Muscle of leg (tissue), 11 donors: ENCODE results near the gene SSR4. TPM values are rescaled to one million over a fixed set of nuclear protein-coding genes. Genes with fewer than 3 reads are reported as not detected.

Source experiments
- DNase-seq: peaks from one replicate; pipeline ENCODE4 v3.0.0; 2013
- H3K27ac ChIP-seq: one replicate; pipeline ENCODE4 v1.5.1; 2013; ENCODE audit warnings: mild to moderate bottlenecking, low read length, control low read depth
- H3K27me3 ChIP-seq: one replicate; pipeline ENCODE4 v1.6.1; 2013; ENCODE audit warnings: low read length; ENCODE audit not compliant: control insufficient read depth, insufficient read depth
- H3K36me3 ChIP-seq: one replicate; pipeline ENCODE4 v1.6.1; 2013; ENCODE audit warnings: low read length; ENCODE audit not compliant: control insufficient read depth, insufficient read depth
- H3K4me1 ChIP-seq: one replicate; pipeline ENCODE4 v1.6.1; 2013; ENCODE audit warnings: low read length; ENCODE audit not compliant: control insufficient read depth, insufficient read depth
- H3K4me3 ChIP-seq: one replicate; pipeline ENCODE4 v1.5.1; 2013; ENCODE audit warnings: low read length, control low read depth
- H3K9me3 ChIP-seq: replicated peaks from 2 replicates; pipeline ENCODE4 v1.6.1; 2013; ENCODE audit warnings: low read depth, low read length; ENCODE audit not compliant: control insufficient read depth
- WGBS: methylation state at CpG from one replicate; pipeline ENCODE4 v1.1.5; 2013; ENCODE audit warnings: missing lambda C conversion rate; ENCODE audit not compliant: insufficient coverage; 5-methylcytosine and 5-hydroxymethylcytosine counted together
- polyA plus RNA-seq, 8 donors: library from polyadenylated mRNA; unstranded; fragments of 120-200 nt; gene quantifications; one replicate each; pipeline versions ENCODE4 v1.2.1 to v1.2.3, GENCODE V29; 2013; ENCODE audit warnings: inconsistent platforms in 1 of 8, low replicate concordance in 1 of 8; ENCODE audit not compliant: insufficient read length in 8 of 8, insufficient read depth in 1 of 8
- total RNA-seq: library from RNA; stranded (reverse); fragments of 120-200 nt; gene quantifications from one replicate; pipeline ENCODE4 v1.2.4, GENCODE V29; 2013

The SSR4 gene
- total and polyA plus RNA-seq, 9 donors = 95.6 to 188 (median 136) TPM

- no peak for DNase-seq
- H3K36me3 ChIP-seq = no peaks in the 10 kb centered on the region
- H3K4me3 ChIP-seq = no peak overlapping the region
- H3K4me1 ChIP-seq = peaks cover 3% of the 10 kb centered on the region
- 87% methylated on average over 30 of the region's 37 CpGs for WGBS
- H3K9me3 ChIP-seq = no peaks in the 10 kb centered on the region
- H3K27ac ChIP-seq = no peak overlapping the region
- peaks cover 6% of the 10 kb centered on the region for H3K27me3 ChIP-seq
Observed at GRCh38 chrX:153774576-153775292, 19.7 kb upstream of the SSR4 start.

GRCh38 chrX:153775293-153776119, 19.0 kb upstream of the SSR4 start:
- WGBS = 91% methylated on average over 41 of the region's 42 CpGs

GRCh38 chrX:153776120-153776599, 18.3 kb upstream of the SSR4 start:
- DNase-seq = no peak
- Histone ChIP-seq H3K27me3 (peaks cover 6% of the 10 kb centered on the region), H3K4me1 (peaks cover 15% of the 10 kb centered on the region), H3K9me3 (no peaks in the 10 kb centered on the region), H3K4me3 (no peak overlapping the region), H3K27ac (no peak overlapping the region), H3K36me3 (no peaks in the 10 kb centered on the region)
- 100% methylated on average over 5 of the region's 20 CpGs for WGBS

More at GRCh38 chrX:153775293-153776119, 19.0 kb upstream of the SSR4 start:
- Histone ChIP-seq H3K27me3 (peaks cover 6% of the 10 kb centered on the region), H3K4me3 (no peak overlapping the region), H3K9me3 (no peaks in the 10 kb centered on the region), H3K27ac (no peak overlapping the region), H3K4me1 (peaks cover 11% of the 10 kb centered on the region), H3K36me3 (no peaks in the 10 kb centered on the region)
- no peak for DNase-seq

- no peak for DNase-seq
Observed at GRCh38 chrX:153776611-153777045, 17.8 kb upstream of the SSR4 start.

GRCh38 chrX:153777261-153778090, 17.0 kb upstream of the SSR4 start:
- no peak for DNase-seq
- H3K27ac ChIP-seq = no peak overlapping the region
- peaks cover 27% of the 10 kb centered on the region for H3K4me1 ChIP-seq
- no peaks in the 10 kb centered on the region for H3K36me3 ChIP-seq
- WGBS = 86% methylated on average over 27 of the region's 34 CpGs
- H3K27me3 ChIP-seq = peaks cover 6% of the 10 kb centered on the region
- no peaks in the 10 kb centered on the region for H3K9me3 ChIP-seq
- no peak overlapping the region for H3K4me3 ChIP-seq

More at GRCh38 chrX:153776611-153777045, 17.8 kb upstream of the SSR4 start:
- Histone ChIP-seq H3K36me3 (no peaks in the 10 kb centered on the region), H3K4me1 (peaks cover 20% of the 10 kb centered on the region), H3K27me3 (peaks cover 6% of the 10 kb centered on the region), H3K27ac (no peak overlapping the region), H3K9me3 (no peaks in the 10 kb centered on the region), H3K4me3 (no peak overlapping the region)
- WGBS = 89% methylated on average over 9 of the region's 22 CpGs

GRCh38 chrX:153778181-153778580, 16.3 kb upstream of the SSR4 start:
- peaks cover 34% of the 10 kb centered on the region for H3K4me1 ChIP-seq
- H3K27me3 ChIP-seq = peaks cover 6% of the 10 kb centered on the region
- no peak overlapping the region for H3K27ac ChIP-seq
- no peaks in the 10 kb centered on the region for H3K9me3 ChIP-seq
- H3K36me3 ChIP-seq = peaks cover under 1% of the 10 kb centered on the region
- DNase-seq = no peak
- H3K4me3 ChIP-seq = no peak overlapping the region
- 73% methylated on average over 15 of the region's 17 CpGs for WGBS

- DNase-seq = no peak
- peaks cover 36% of the 10 kb centered on the region for H3K4me1 ChIP-seq
- 78% methylated on average over 16 of the region's 16 CpGs for WGBS
- no peaks in the 10 kb centered on the region for H3K9me3 ChIP-seq
- no peak overlapping the region for H3K27ac ChIP-seq
- peaks cover 4% of the 10 kb centered on the region for H3K36me3 ChIP-seq
- peaks cover 6% of the 10 kb centered on the region for H3K27me3 ChIP-seq
- no peak overlapping the region for H3K4me3 ChIP-seq
Observed at GRCh38 chrX:153778684-153779101, 15.8 kb upstream of the SSR4 start.

GRCh38 chrX:153779891-153780677, 14.4 kb upstream of the SSR4 start:
- H3K27ac ChIP-seq = peak overlapping the region; percentile 67
- H3K4me3 ChIP-seq = no peak overlapping the region

GRCh38 chrX:153780678-153781427, 13.6 kb upstream of the SSR4 start, which contains the start of gene SRPK3:
Gene SRPK3 (plus strand): TSS chrX:153781041. CDS start chrX:153781087, 46 bp downstream.
- Histone ChIP-seq H3K9me3 (no peaks in the 10 kb centered on the region), H3K4me1 (peaks cover 43% of the 10 kb centered on the region), H3K4me3 (peak within 1 kb of the TSS; percentile 47), H3K27me3 (peaks cover 6% of the 10 kb centered on the region), H3K36me3 (peaks cover 15% of the 10 kb centered on the region), H3K27ac (peak within 1 kb of the TSS; percentile 73)
- DNase-seq = peak; percentile 68
- 48% methylated on average over 48 of the region's 52 CpGs for WGBS

More at GRCh38 chrX:153779891-153780677, 14.4 kb upstream of the SSR4 start:
- peaks cover 40% of the 10 kb centered on the region for H3K4me1 ChIP-seq
- peaks cover 6% of the 10 kb centered on the region for H3K27me3 ChIP-seq
- no peaks in the 10 kb centered on the region for H3K9me3 ChIP-seq
- WGBS = 63% methylated on average over 17 of the region's 18 CpGs
- no peak for DNase-seq
- H3K36me3 ChIP-seq = peaks cover 7% of the 10 kb centered on the region
